Activated CD4-positive, alpha-beta memory T cell treated with anti-CD3 and anti-CD28 coated beads for 36 hours (primary cell): ENCODE measurements around the gene KCNK16. TPM values are rescaled to one million over a fixed set of nuclear protein-coding genes. Genes with fewer than 3 reads are reported as not detected.
"Not testable (repeated sequence)": the region's sequence is repeated elsewhere in the genome, so short reads cannot be mapped to it uniquely, and the experiment has no call there.

ENCODE experiments used
- CTCF ChIA-PET: fragments of 350-600 bp; sonication (Branson Sonifier 250); formaldehyde crosslinking; loops from one replicate; lab custom pipeline; 2021; ENCODE audit warnings: antibody characterized with exemption, inconsistent platforms; lab: Charles Lee
- POLR2A ChIA-PET: fragments of 350-600 bp; sonication (Branson Sonifier 250); formaldehyde crosslinking; loops from one replicate; lab custom pipeline; 2021; ENCODE audit warnings: antibody characterized with exemption; lab: Charles Lee
- DNase-seq: peaks from one replicate; pipeline ENCODE4 v3.0.0-alpha.2; 2020
- H3K27ac Mint-ChIP-seq: one replicate; pipeline ENCODE4 v1.8.0; 2021; ENCODE audit warnings: mixed read lengths
- H3K27me3 Mint-ChIP-seq: one replicate; pipeline ENCODE4 v1.8.0; 2021; ENCODE audit warnings: mixed read lengths
- H3K36me3 Mint-ChIP-seq: one replicate; pipeline ENCODE4 v1.8.0; 2021; ENCODE audit warnings: mixed read lengths
- H3K4me1 Mint-ChIP-seq: one replicate; pipeline ENCODE4 v1.8.0; 2021; ENCODE audit warnings: low read depth, mixed read lengths
- H3K4me3 Mint-ChIP-seq: one replicate; pipeline ENCODE4 v1.8.0; 2021; ENCODE audit warnings: mild to moderate bottlenecking, mixed read lengths
- H3K9me3 Mint-ChIP-seq: one replicate; pipeline ENCODE4 v1.8.0; 2021; ENCODE audit warnings: mixed read lengths
- intact Hi-C: fragments of 100-400 bp; cut with micrococcal nuclease; formaldehyde crosslinking; loops from one replicate; pipeline ENCODE4 v1.15.1; 2023
- total RNA-seq, 2 experiments: library from RNA; stranded (reverse); gene quantifications; one replicate each; pipeline ENCODE4 v1.2.3, GENCODE V29; 2021

Gene KCNK16
- total RNA-seq, 2 experiments from 2014 or later = not detected

DNA sequence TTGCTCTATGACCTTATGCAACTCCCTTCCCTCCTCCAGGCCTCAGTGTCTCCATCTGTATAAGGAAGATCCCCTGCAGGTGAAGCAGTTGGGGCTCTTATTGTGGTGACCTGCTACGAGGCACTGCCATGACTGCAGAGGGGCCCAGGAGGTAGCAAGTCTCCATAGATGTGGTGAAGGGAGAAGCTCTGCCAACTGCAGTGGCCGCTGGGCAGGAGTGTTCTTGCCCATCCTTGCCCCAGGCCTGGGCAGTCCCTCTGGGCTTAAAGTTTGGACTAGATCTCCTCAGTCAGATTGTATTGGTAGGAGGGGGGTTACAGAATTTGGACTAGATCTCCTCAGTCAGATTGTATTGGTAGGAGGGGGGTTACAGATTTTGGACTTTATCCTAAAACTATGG, 20.5 kb downstream of the KCNK16 start:
- intact Hi-C loops = loop anchor here (5.0 kb wide), 1 partner anchor 305 kb away; no protein-coding TSS in a partner anchor
- POLR2A ChIA-PET = no interaction called here
- H3K27me3 Mint-ChIP-seq = no peaks in the 10 kb centered on the region
- H3K4me3 Mint-ChIP-seq = no peak overlapping the region
- no peak for DNase-seq
- H3K4me1 Mint-ChIP-seq = peaks cover 3% of the 10 kb centered on the region
- no peaks in the 10 kb centered on the region for H3K36me3 Mint-ChIP-seq
- CTCF ChIA-PET = interaction anchor here (1.0 to 11.6 kb wide), 18 partner anchors 10 to 430 kb away, joined by 4 to 469 read pairs (median 11); partner anchors contain the start of gene SAYSD1
- H3K9me3 Mint-ChIP-seq = no peaks in the 10 kb centered on the region
- no peak overlapping the region for H3K27ac Mint-ChIP-seq

DNA sequence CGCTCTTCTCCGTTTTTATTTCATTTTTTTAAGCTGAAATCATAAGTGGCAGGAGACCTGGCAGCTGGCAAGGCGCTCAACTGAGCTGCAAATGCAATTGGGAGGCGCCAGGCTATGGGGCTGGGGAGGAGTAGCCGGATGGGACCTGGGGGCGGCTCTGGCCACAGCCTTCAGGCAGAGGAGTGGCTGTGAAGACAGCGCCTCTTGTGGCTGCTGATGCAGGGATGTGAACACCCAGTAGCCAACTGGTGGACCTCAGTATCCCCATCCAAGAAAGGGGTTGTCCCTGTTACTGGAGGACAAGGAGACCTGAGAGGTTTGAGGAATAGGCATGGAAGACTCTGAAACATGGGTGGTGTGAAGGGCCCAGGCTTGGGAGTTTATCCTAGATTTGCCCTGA, 20.9 kb downstream of the KCNK16 start:
- ChIA-PET CTCF (interaction anchor here (0.9 to 11.6 kb wide), 8 partner anchors 8 to 430 kb away, joined by 3 to 469 read pairs (median 22); no protein-coding TSS in a partner anchor), POLR2A (no interaction called here)
- DNase-seq = no peak
- no peak overlapping the region for H3K27ac Mint-ChIP-seq
- intact Hi-C loops = loop anchor here (5.0 kb wide), 1 partner anchor 304 kb away; no protein-coding TSS in a partner anchor
- no peaks in the 10 kb centered on the region for H3K36me3 Mint-ChIP-seq
- no peak overlapping the region for H3K4me3 Mint-ChIP-seq
- peaks cover 3% of the 10 kb centered on the region for H3K4me1 Mint-ChIP-seq
- no peaks in the 10 kb centered on the region for H3K9me3 Mint-ChIP-seq
- no peaks in the 10 kb centered on the region for H3K27me3 Mint-ChIP-seq

DNA sequence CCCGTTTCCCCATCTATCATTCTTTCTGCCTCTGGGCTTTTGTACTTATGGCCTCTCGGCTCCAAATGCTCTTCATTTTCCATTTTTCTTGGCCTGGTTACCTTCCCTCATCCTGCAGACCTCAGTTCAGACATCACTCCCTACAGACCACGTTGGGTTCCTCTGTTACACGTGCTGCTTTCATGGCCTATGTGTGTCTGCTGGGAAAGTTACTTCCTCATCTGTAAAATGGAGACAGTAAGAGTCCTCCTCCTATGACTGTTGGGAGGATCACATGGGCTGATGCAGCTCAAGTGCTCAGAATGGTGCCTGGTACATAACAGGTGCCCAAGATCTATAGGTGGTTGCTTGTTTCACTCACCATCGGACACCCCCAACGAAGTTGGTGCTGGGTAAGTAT, 21.8 kb downstream of the KCNK16 start:
- intact Hi-C loops = loop anchor here (5.0 kb wide), 1 partner anchor 303 kb away; no protein-coding TSS in a partner anchor
- ChIA-PET CTCF (interaction anchor here (0.6 to 11.6 kb wide), 7 partner anchors 9 to 429 kb away, joined by 3 to 469 read pairs (median 4); no protein-coding TSS in a partner anchor), POLR2A (no interaction called here)
- no peak for DNase-seq
- Mint-ChIP-seq H3K4me3 (no peak overlapping the region), H3K4me1 (peaks cover 3% of the 10 kb centered on the region), H3K36me3 (no peaks in the 10 kb centered on the region), H3K27ac (no peak overlapping the region), H3K27me3 (no peaks in the 10 kb centered on the region), H3K9me3 (no peaks in the 10 kb centered on the region)

DNA sequence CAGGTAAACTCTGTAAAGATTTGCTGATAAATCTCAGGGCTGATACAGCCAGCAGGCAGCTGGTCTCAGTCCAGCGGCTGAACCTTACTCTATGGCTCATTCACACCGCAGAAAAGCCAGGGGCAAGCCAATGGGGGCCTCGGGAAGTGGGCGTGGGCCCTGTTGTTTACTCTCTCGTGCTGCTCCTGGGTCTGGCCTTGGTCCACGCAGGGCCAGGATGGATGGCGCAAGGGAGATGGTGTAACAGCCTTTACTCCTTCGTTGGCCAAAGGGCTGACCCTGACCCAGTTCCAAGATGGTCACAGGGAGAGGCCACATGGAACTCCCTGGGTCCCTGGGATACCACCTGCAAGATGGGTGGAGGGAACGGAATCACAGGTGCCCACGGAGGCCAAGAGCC, 24.4 kb downstream of the KCNK16 start:
- H3K9me3 Mint-ChIP-seq = no peaks in the 10 kb centered on the region
- H3K27ac Mint-ChIP-seq = no peak overlapping the region
- intact Hi-C loops = no loop called here
- H3K4me1 Mint-ChIP-seq = peaks cover 2% of the 10 kb centered on the region
- POLR2A ChIA-PET = no interaction called here
- H3K27me3 Mint-ChIP-seq = no peaks in the 10 kb centered on the region
- CTCF ChIA-PET = interaction anchor here (1.6 kb wide), 1 partner anchor 131 kb away, joined by 6 read pairs; no protein-coding TSS in a partner anchor
- no peaks in the 10 kb centered on the region for H3K36me3 Mint-ChIP-seq
- no peak overlapping the region for H3K4me3 Mint-ChIP-seq
- DNase-seq = no peak

DNA sequence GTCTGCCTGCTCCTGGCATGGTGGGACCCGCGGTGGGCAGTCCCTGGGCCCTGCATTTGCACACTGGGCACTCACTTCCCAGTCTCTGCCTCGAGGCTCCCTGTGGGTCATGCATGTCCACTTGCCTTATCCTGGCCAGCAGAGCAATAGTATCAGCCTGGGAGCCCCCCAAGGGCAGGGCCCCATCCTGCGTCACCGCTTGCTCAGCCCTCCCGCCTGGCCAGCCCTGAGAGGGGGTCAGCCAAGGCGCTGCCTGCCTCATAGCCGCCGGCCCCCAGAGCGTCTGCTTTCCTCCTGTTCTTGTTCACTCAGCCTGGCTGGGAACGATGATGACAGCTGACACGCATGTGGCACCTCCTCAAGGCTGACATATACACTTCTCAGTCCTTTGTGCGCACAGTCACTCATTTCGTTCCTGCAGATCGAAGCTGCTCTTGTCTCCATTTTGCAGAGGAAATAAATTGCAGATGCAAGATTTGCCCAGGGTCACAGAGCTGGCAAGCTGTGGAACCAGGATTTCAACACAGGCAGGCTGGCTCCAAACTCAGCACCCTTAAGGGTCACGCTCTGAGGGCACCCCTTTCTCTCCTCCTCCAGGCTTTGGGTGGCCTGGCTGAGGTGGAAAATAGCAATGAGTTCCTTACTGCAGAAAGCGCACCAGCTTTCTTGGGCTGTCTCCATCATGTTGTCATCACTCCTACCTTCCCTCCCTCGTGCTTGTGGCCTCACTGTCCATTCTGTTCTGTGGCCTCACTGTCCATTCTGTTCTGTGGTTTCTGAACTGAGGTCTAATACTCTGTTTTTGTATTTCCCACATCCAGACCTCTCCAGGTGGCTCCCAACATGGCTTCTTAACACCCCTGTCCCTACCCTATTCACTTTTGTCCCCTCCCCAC, 25.5 kb downstream of the KCNK16 start:
- DNase-seq = no peak
- CTCF ChIA-PET = interaction anchor here (1.6 kb wide), 1 partner anchor 130 kb away, joined by 6 read pairs; no protein-coding TSS in a partner anchor
- intact Hi-C loops = no loop called here

DNA sequence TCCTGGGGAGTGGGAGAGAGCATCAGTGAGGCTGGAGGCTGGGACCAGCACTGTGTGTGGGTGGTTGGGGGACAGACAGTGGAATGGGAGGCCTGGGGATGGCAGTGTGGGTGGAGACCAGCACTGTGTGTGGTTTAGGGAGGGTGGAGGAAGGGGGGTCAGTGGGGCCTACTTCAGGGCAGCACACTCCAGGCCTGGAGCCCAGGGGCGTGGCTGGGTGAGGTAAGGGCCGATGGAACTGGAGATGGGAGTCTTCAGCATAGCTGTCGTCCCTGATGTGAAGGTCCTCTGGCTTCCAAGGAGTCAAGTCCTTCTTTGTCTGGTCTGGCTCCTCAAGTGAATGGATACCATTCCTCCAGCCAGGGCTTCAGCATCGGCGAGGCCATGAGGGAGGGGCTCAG, 26.9 kb downstream of the KCNK16 start:
- Mint-ChIP-seq H3K4me1 (no peaks in the 10 kb centered on the region), H3K9me3 (no peaks in the 10 kb centered on the region), H3K4me3 (no peak overlapping the region), H3K27ac (no peak overlapping the region), H3K36me3 (no peaks in the 10 kb centered on the region), H3K27me3 (no peaks in the 10 kb centered on the region)
- ChIA-PET POLR2A (no interaction called here), CTCF (interaction anchor here (1.8 kb wide), 1 partner anchor 130 kb away, joined by 4 read pairs; no protein-coding TSS in a partner anchor)
- DNase-seq = no peak
- intact Hi-C loops = no loop called here

More for the DNA sequence above, 25.5 kb downstream of the KCNK16 start:
- POLR2A ChIA-PET = no interaction called here
- Mint-ChIP-seq H3K9me3 (no peaks in the 10 kb centered on the region), H3K4me1 (no peaks in the 10 kb centered on the region), H3K27me3 (no peaks in the 10 kb centered on the region), H3K36me3 (no peaks in the 10 kb centered on the region), H3K27ac (no peak overlapping the region), H3K4me3 (no peak overlapping the region)

DNA sequence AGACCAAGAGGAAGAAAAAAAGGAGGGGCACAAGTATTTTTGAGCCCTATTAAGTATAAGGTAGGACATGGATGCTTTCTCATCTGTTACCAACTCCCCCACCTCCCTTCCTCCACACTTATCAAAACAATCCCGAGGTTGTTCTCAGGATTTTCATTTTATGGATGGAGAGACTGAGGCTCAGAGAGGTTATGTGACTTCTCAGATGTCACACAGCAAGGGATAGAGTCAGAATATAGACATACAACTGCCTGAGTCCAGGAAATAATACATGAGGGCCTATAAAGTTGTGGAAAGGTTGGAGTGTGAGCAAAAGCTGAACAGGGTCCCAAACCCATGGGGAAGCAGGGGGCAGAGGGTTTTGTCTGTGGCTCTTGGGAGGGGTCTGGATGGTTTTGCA, 27.6 kb downstream of the KCNK16 start:
- ChIA-PET CTCF (interaction anchor here (1.8 kb wide), 1 partner anchor 129 kb away, joined by 4 read pairs; no protein-coding TSS in a partner anchor), POLR2A (no interaction called here)
- H3K9me3 Mint-ChIP-seq = no peaks in the 10 kb centered on the region
- no peaks in the 10 kb centered on the region for H3K36me3 Mint-ChIP-seq
- no peak overlapping the region for H3K4me3 Mint-ChIP-seq
- H3K27me3 Mint-ChIP-seq = no peaks in the 10 kb centered on the region
- DNase-seq = no peak
- intact Hi-C loops = no loop called here
- no peaks in the 10 kb centered on the region for H3K4me1 Mint-ChIP-seq
- no peak overlapping the region for H3K27ac Mint-ChIP-seq

DNA sequence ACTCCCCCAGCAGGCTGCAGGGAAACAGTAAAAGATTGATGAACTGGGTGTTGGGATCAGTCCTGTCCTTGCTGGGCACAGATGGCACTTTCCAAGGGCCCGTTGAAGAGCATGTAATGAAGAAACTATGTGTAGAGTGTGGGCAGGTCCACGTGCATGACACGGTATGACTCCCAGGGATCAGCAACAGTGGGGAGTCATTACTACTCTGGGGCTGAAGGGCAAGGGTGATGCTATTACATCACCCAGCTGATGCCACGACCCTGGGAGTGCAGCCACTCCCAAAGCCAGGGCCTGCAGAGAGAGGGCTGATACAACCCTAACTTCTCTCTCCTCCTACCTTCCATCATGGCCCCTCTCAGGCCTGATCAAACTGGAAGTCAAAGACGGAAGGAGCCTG, 28.4 kb downstream of the KCNK16 start:
- Mint-ChIP-seq H3K4me1 (no peaks in the 10 kb centered on the region), H3K27me3 (no peaks in the 10 kb centered on the region), H3K27ac (no peak overlapping the region), H3K36me3 (no peaks in the 10 kb centered on the region), H3K4me3 (no peak overlapping the region), H3K9me3 (no peaks in the 10 kb centered on the region)
- DNase-seq = no peak
- POLR2A ChIA-PET = no interaction called here
- CTCF ChIA-PET = interaction anchor here (1.0 to 1.8 kb wide), 2 partner anchors 16 to 128 kb away, joined by 3 to 4 read pairs; no protein-coding TSS in a partner anchor
- intact Hi-C loops = no loop called here

DNA sequence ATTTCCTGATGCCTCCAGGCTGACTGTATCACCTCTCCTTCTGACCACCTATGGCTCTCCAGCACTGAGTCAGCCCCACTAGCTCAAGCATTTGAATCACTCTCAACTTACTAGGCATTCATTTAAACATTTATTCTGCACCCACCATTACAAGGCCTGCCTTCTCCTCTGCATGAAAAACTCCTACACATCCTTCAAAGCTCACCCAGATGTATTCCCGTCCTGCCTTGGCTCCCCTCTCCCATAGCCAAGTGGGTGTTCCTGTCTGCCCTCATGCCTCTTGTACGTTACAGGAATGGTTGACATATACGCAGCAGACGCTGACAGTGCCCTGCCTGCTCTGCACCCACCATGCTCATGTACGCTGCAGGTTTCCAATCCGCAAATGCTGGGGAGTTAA, 29.9 kb downstream of the KCNK16 start:
- no peak overlapping the region for H3K4me3 Mint-ChIP-seq
- intact Hi-C loops = no loop called here
- ChIA-PET CTCF (interaction anchor here (0.9 to 2.1 kb wide), 2 partner anchors 10 to 17 kb away, joined by 3 to 9 read pairs; no protein-coding TSS in a partner anchor), POLR2A (no interaction called here)
- no peak for DNase-seq
- no peaks in the 10 kb centered on the region for H3K9me3 Mint-ChIP-seq
- no peak overlapping the region for H3K27ac Mint-ChIP-seq
- H3K27me3 Mint-ChIP-seq = no peaks in the 10 kb centered on the region
- no peaks in the 10 kb centered on the region for H3K36me3 Mint-ChIP-seq
- no peaks in the 10 kb centered on the region for H3K4me1 Mint-ChIP-seq

DNA sequence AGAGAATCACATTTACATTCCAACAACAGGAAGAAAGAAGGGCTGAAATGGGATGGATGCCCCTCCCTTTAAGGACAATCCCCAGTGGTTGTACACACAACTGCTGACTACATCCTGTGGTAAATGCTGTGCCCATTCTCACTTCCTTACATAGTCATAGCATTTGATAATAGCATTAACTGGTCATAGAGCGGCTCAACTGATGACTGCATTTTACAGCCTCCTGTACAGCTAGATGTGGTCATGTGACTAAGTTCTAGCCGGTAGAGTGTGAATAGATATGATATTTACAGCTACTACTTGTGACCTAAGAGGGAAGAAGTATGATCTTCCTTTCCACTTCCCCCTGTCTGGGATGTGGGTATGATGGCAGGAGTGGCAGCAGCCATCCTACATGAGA, 33.0 kb downstream of the KCNK16 start:
- H3K27ac Mint-ChIP-seq = no peak overlapping the region
- intact Hi-C loops = no loop called here
- peaks cover 5% of the 10 kb centered on the region for H3K27me3 Mint-ChIP-seq
- H3K4me3 Mint-ChIP-seq = no peak overlapping the region
- DNase-seq = no peak
- ChIA-PET POLR2A (no interaction called here), CTCF (no interaction called here)
- no peaks in the 10 kb centered on the region for H3K4me1 Mint-ChIP-seq
- H3K9me3 Mint-ChIP-seq = no peaks in the 10 kb centered on the region
- H3K36me3 Mint-ChIP-seq = no peaks in the 10 kb centered on the region

DNA sequence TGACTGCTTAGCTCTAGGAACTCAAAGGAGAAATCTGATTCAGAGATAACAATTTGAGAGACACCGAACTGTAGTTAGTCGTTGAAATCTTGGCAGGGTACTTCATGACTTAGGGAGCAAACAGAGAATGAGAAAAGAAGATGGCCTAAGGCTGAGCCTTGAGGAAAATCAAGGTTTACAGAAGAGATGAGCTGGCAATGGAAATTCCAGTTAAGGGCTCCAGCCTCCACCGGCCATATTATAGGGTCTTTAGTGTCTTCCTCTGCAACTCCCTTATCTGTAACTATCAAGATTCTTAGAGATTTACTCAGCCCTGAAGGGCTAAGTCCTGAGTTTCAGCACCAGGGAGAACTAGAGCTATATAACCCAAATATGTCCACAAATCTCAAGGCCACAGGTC, 34.9 kb downstream of the KCNK16 start:
- Mint-ChIP-seq H3K27ac (no peak overlapping the region), H3K36me3 (no peaks in the 10 kb centered on the region), H3K4me1 (no peaks in the 10 kb centered on the region), H3K9me3 (no peaks in the 10 kb centered on the region), H3K4me3 (no peak overlapping the region), H3K27me3 (peaks cover 5% of the 10 kb centered on the region)
- intact Hi-C loops = no loop called here
- CTCF ChIA-PET = interaction anchor here (1.0 kb wide), 1 partner anchor 121 kb away, joined by 3 read pairs; no protein-coding TSS in a partner anchor
- no peak for DNase-seq
- POLR2A ChIA-PET = no interaction called here

DNA sequence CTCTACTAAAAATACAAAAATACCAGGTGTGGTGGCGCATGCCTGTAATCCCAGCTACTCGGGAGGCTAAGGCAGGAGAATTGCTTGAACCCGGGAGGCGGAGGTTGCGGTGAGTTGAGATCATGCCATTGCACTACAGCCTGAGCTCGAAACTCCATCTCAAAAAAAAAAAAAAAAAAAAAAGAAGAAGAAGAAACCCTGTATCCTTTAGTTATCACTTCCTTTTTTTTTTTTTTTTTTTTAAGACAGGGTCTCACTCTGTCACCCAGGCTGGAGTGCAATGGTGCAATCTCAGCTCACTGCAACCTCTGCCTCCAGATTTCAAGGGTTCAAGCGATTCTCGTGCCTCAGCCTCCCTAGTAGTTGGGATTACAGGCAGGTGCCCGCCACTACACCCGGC, 35.9 kb downstream of the KCNK16 start:
- H3K9me3 Mint-ChIP-seq, H3K36me3 Mint-ChIP-seq, H3K27me3 Mint-ChIP-seq, H3K4me3 Mint-ChIP-seq, H3K27ac Mint-ChIP-seq, POLR2A ChIA-PET, DNase-seq, H3K4me1 Mint-ChIP-seq, intact Hi-C loops: not testable (repeated sequence)
- CTCF ChIA-PET = interaction anchor here (1.8 kb wide), 1 partner anchor 23 kb away, joined by 6 read pairs; no protein-coding TSS in a partner anchor
